NCI-H82 treated with DMSO at 0.1 percent for 48 hours (cell line): ENCODE measurements around the gene ZMAT3.
"Not testable (repeated sequence)": the region's sequence is repeated elsewhere in the genome, so short reads cannot be mapped to it uniquely, and the experiment has no call there.

ENCODE experiments used
- DNase-seq: peaks from one replicate; lab custom pipeline; 2025; ENCODE audit not compliant: unreplicated experiment; lab: John Stamatoyannopoulos, UW

ZMAT3 gene

GRCh38 chr3:179071323-179072099 is at the start of gene ZMAT3:
ZMAT3 (minus strand) TSS chr3:179071809; CDS start chr3:179067752, 4,057 bp downstream.
- peak; percentile 70 for DNase-seq

GRCh38 chr3:179116816-179117215 is 45.2 kb upstream of the ZMAT3 start:
- DNase-seq: no peak

- not testable (repeated sequence) for DNase-seq
Observed at GRCh38 chr3:179115444-179115843, 43.8 kb upstream of the ZMAT3 start.

- no peak for DNase-seq
Observed at GRCh38 chr3:179113903-179114302, 42.3 kb upstream of the ZMAT3 start.

- no peak for DNase-seq
Observed at GRCh38 chr3:179108086-179108485, 36.5 kb upstream of the ZMAT3 start.

GRCh38 chr3:179107617-179108016 is 36.0 kb upstream of the ZMAT3 start:
- no peak for DNase-seq

- no peak for DNase-seq
Observed at GRCh38 chr3:179105881-179106280, 34.3 kb upstream of the ZMAT3 start.

GRCh38 chr3:179100652-179101051 is 29.0 kb upstream of the ZMAT3 start:
- DNase-seq: no peak

GRCh38 chr3:179098388-179099077 is 26.9 kb upstream of the ZMAT3 start:
- DNase-seq: no peak

- DNase-seq: no peak
Observed at GRCh38 chr3:179093807-179094206, 22.2 kb upstream of the ZMAT3 start.

GRCh38 chr3:179091113-179091512 is 19.5 kb upstream of the ZMAT3 start:
- DNase-seq: no peak

GRCh38 chr3:179088306-179088705 is 16.7 kb upstream of the ZMAT3 start:
- DNase-seq: no peak

- no peak for DNase-seq
Observed at GRCh38 chr3:179083977-179084376, 12.4 kb upstream of the ZMAT3 start.

- no peak for DNase-seq
Observed at GRCh38 chr3:179082416-179082815, 10.8 kb upstream of the ZMAT3 start.

GRCh38 chr3:179081885-179082284 is 10.3 kb upstream of the ZMAT3 start:
- no peak for DNase-seq

GRCh38 chr3:179079537-179079936 is 7.9 kb upstream of the ZMAT3 start:
- DNase-seq: no peak

GRCh38 chr3:179076243-179077027 is 4.8 kb upstream of the ZMAT3 start:
- DNase-seq: no peak

- no peak for DNase-seq
Observed at GRCh38 chr3:179074656-179075055, 3.0 kb upstream of the ZMAT3 start.

- DNase-seq: no peak
Observed at GRCh38 chr3:179073816-179074215, 2.2 kb upstream of the ZMAT3 start.

- no peak for DNase-seq
Observed at GRCh38 chr3:179072100-179072438, 460 bp upstream of the ZMAT3 start.

GRCh38 chr3:179071027-179071322 is 634 bp downstream of the ZMAT3 start:
- DNase-seq: no peak

- no peak for DNase-seq
Observed at GRCh38 chr3:179069762-179070390, 1.7 kb downstream of the ZMAT3 start.
